ENCODE measurements around the gene KRTAP9-2.
"Not testable (repeated sequence)": the region's sequence is repeated elsewhere in the genome, so short reads cannot be mapped to it uniquely, and the experiment has no call there.

KRTAP9-2 gene

DNA sequence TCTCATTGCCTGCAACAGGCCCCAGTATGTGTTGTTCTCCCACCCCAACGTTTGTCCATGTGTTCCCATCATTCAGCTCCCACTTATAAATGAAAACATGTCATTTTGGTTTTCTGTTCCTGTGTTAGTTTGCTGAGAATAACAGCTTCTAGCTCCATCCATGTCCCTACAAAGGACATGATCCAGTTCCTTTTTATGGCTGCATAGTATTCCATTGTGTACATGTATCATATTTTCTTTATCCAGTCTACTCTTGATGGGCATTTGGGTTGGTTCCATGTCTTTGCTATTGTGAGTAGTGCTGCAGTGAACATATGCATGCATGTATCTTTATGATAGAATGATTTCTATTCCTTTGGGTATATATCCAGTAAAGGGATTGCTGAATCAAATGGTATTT lies 10.8 kb upstream of the KRTAP9-2 start:
- TF ChIP-seq, protein P1, sequence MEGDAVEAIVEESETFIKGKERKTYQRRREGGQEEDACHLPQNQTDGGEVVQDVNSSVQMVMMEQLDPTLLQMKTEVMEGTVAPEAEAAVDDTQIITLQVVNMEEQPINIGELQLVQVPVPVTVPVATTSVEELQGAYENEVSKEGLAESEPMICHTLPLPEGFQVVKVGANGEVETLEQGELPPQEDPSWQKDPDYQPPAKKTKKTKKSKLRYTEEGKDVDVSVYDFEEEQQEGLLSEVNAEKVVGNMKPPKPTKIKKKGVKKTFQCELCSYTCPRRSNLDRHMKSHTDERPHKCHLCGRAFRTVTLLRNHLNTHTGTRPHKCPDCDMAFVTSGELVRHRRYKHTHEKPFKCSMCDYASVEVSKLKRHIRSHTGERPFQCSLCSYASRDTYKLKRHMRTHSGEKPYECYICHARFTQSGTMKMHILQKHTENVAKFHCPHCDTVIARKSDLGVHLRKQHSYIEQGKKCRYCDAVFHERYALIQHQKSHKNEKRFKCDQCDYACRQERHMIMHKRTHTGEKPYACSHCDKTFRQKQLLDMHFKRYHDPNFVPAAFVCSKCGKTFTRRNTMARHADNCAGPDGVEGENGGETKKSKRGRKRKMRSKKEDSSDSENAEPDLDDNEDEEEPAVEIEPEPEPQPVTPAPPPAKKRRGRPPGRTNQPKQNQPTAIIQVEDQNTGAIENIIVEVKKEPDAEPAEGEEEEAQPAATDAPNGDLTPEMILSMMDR (IDR thresholded peaks at IDR 0.05; ENCODE audit: low read depth, low read length): no peak
- no peak for DNase-seq (ENCODE audit: extremely low read depth, low read depth)

DNA sequence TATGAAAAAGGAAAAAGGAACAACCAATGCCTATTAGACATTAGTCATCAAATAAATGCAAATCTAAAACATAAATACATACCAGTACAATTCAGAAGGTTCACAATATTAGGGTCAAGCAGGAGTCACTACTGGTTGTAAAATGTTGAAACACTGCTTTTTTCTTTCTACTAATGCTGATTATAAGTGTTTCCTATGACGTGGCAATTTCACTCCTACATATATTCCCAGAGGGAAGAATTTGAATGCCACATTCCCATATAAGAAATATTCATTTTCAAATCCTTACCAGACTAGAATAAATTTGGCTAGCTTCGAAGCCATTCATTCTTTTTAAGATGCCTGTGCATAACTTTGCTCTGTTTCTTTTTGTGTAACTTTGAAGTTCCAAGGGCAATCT lies 2.6 kb upstream of the KRTAP9-2 start:
- no peak for DNase-seq (ENCODE audit: extremely low read depth, low read depth)

DNA sequence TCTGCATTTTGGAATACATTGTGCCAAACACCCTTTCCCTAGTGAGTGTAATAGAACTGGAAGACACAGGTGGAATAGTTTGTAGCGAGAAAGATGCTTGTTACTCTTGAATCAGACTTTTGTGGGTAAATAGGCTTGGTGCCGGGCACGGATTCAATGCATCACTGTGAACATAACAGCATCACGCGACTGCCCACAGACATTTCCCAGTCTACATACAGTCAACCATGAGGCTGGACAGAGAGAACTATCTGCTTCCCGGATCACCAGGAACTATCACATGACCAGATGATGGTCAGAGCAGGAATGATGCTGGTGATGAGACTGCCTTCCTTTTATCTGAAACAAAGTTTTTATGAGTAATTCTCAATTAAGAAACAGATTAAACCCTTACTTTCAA lies 397 bp upstream of the KRTAP9-2 start:
- no peak for DNase-seq (ENCODE audit: extremely low read depth, low read depth)
- TF ChIP-seq, protein P1 (IDR thresholded peaks at IDR 0.05; ENCODE audit: low read depth, low read length): no peak

More for the DNA sequence above, 2.6 kb upstream of the KRTAP9-2 start:
- TF ChIP-seq, protein P1 (IDR thresholded peaks at IDR 0.05; ENCODE audit: low read depth, low read length): no peak

DNA sequence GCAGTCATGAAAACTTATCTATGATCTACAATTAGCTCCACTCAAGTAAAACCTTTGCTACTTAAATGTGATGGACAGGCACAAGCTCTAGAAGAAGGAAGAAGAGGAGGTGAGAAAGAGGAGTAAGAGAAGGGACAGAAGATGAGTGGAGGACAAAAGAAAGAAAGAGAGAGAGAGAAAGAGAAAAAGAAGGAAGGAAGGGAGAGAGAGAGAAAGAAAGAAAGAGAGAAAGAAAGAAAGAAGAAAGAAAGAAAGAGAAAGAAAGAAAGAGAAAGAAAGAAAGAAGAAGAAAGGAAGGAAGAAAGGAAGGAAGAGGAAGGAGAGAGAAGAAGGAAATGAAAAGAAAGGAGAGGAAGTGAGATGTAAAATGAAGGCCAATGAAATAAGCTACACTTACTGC lies 3.6 kb downstream of the KRTAP9-2 start:
- TF ChIP-seq, protein P1 (IDR thresholded peaks at IDR 0.05; ENCODE audit: low read depth, low read length): no peak

DNA sequence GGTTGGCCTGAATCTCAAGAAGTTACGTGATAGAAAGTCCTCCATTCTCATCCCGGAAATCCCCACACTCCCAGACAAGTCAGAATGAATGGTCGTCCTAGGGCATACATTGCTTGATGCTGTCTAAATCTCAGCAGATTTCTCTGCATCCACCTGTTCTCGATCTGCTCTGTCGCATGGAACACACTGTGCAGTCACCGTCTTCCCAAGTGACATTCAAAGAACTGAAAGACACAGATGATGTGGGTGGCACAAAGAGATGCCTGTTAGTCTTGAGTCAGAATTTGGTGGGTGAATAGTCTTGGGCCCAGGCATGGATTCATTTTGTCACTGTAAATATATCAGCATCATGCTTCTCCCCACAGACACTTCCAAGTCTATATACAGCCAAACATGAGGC lies 5.3 kb downstream of the KRTAP9-2 start:
- no peak for DNase-seq (ENCODE audit: extremely low read depth, low read depth)
- TF ChIP-seq, protein P1 (IDR thresholded peaks at IDR 0.05; ENCODE audit: low read depth, low read length): no peak

More for the DNA sequence above, 3.6 kb downstream of the KRTAP9-2 start:
- no peak for DNase-seq (ENCODE audit: extremely low read depth, low read depth)

DNA sequence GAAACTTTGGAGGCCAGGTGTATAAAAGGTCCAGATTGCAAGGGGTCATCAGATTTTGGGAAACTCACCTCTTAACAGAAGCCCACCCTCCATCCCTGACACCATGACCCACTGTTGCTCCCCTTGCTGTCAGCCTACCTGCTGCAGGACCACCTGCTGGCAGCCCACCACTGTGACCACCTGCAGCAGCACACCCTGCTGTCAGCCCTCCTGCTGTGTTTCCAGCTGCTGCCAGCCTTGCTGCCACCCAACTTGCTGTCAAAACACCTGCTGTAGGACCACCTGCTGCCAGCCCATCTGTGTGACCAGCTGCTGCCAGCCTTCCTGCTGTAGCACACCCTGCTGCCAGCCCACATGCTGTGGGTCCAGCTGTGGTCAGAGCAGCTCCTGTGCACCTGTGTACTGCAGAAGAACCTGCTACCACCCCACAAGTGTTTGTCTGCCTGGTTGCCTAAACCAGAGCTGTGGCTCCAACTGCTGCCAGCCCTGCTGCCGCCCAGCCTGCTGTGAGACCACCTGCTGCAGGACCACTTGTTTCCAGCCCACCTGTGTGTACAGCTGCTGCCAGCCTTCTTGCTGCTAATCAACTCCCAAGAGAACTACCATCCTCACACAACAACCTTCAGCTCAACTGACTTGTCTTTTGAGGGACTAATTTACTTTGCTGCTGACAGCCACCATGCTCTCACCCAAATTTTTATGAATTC lies 6.1 kb downstream of the KRTAP9-2 start, which contains the start of gene KRTAP9-3:
KRTAP9-3 (plus strand) TSS at position 51 of the 707 bp plus-strand sequence; CDS start at position 104, 53 bp downstream.
- not testable (repeated sequence) for DNase-seq (ENCODE audit: extremely low read depth, low read depth)

DNA sequence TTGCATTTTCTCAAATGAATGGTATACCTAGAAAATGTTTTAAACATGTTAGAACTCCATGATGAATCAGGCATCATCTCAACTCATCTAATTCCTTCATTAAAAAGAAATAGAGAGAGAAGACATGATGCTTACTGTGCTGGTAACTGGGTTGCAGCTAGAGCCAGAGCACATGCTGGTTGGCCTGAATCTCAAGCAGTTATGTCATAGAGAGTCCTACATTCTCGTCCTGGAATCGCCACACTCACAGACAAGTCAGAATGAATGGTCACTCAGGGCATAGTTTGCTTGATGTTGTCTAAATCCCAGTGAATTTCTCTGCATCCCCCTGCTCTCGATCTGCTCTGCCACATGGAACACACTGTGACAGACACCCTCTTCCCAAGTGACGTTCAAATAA lies 10.7 kb downstream of the KRTAP9-2 start:
- DNase-seq (ENCODE audit: extremely low read depth, low read depth): not testable (repeated sequence)

DNA sequence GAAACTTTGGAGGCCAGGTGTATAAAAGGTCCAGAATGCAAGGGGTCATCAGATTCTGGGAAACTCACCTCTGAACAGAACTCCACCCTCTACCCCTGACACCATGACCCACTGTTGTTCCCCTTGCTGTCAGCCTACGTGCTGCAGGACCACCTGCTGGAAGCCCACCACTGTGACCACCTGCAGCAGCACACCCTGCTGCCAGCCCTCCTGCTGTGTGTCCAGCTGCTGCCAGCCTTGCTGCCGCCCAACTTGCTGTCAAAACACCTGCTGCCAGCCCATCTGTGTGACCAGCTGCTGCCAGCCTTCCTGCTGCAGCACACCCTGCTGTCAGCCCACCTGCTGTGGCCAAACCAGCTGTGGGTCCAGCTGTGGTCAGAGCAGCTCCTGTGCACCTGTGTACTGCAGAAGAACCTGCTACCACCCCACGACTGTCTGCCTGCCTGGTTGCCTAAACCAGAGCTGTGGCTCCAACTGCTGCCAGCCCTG lies 11.5 kb downstream of the KRTAP9-2 start, which contains the start of gene KRTAP9-8:
KRTAP9-8 (plus strand) TSS at position 51 of the 489 bp plus-strand sequence; CDS start at position 104, 53 bp downstream.
- DNase-seq (ENCODE audit: extremely low read depth, low read depth): not testable (repeated sequence)

DNA sequence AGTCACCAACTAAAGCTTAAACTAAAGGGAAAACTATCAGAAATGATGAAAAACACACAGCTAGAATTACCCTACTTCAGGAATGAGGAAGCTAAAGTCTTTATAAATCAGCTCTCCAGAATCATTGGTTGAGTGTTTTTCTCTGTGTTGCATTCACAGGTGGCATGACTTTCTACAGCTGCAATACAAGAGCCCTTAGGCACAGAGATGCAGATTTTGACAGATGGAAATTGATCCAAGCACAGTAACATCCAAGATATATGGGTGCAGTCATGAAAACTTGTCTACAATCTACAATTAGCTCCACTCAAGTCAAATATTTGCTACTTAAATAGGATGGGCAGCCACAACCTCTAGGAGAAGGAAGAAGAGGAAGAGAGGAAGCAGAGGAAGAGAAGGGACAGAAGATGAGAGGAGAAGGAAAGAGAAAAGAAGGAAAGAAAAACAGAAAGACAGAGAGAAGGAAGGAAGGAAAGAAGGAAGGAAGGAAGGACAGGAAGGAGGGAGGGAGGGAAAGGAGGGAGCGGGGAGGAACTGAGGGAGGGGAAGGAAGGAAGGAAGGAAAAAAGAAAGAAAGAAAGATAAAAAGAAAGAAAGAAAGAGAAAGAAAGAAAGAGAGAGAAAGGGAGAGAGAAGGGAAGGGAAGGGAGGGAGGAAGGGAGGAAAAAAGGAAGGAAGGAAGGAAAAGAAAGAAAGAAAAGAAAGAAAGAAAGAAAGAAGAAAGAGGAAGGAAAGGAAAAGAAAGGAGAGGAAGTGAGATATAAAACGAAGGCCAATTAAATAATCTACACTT lies 20.7 kb downstream of the KRTAP9-2 start:
- not testable (repeated sequence) for DNase-seq (ENCODE audit: extremely low read depth, low read depth)

DNA sequence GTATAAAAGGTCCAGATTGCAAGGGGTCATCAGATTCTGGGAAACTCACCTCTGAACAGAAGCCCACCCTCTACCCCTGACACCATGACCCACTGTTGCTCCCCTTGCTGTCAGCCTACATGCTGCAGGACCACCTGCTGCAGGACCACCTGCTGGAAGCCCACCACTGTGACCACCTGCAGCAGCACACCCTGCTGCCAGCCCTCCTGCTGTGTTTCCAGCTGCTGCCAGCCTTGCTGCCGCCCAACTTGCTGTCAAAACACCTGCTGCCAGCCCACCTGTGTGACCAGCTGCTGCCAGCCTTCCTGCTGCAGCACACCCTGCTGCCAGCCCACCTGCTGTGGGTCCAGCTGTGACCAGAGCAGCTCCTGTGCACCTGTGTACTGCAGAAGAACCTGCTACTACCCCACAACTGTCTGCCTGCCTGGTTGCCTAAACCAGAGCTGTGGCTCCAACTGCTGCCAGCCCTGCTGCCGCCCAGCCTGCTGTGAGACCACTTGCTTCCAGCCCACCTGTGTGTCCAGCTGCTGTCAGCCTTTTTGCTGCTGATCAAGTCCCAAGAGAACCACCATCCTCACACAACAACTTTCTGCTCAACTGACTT lies 23.3 kb downstream of the KRTAP9-2 start, which contains the start of gene KRTAP9-4:
KRTAP9-4 (plus strand) TSS at position 51 of the 604 bp plus-strand sequence; CDS start at position 85, 34 bp downstream.
- not testable (repeated sequence) for DNase-seq (ENCODE audit: extremely low read depth, low read depth)
